H1 (cell line): ENCODE results near the gene COTL1. TPM values are rescaled to one million over a fixed set of nuclear protein-coding genes. Genes with fewer than 3 reads are reported as not detected.

Experiments
- CTCF ChIA-PET: fragments of 300-600 bp; sonication (Branson Sonifier 250); formaldehyde crosslinking; loops from one replicate; lab custom pipeline; 2021; ENCODE audit not compliant: partially characterized antibody; lab: Charles Lee
- POLR2A ChIA-PET: fragments of 300-600 bp; sonication (Branson Sonifier 250); formaldehyde crosslinking; loops from one replicate; lab custom pipeline; 2021; ENCODE audit warnings: inconsistent platforms; ENCODE audit not compliant: partially characterized antibody; lab: Charles Lee
- DNase-seq, 2 experiments: peaks; one replicate each; pipeline versions ENCODE4 v3.0.0 to v3.0.0-alpha.2; 2010 to 2022; ENCODE audit warnings: low spot score in 2 of 2, low read depth in 1 of 2, mixed read lengths in 1 of 2
- FAIRE-seq: peaks from 2 replicates; lab custom pipeline; 2011; peaks lifted over from hg19 to GRCh38; lab: Jason Lieb, UNC
- H2AFZ ChIP-seq: 2 replicates; pipeline ENCODE4 v1.8.1; 2012; ENCODE audit warnings: low read length, inconsistent platforms
- H2AK5ac ChIP-seq: 2 replicates; pipeline ENCODE4 v1.6.1; 2013; ENCODE audit warnings: low read depth, low read length
- H2BK120ac ChIP-seq: replicated peaks from 2 replicates; pipeline ENCODE3; 2013; ENCODE audit warnings: low read depth, low read length, inconsistent platforms
- H2BK12ac ChIP-seq: 2 replicates; pipeline ENCODE4 v1.6.1; 2013; ENCODE audit warnings: low read depth, low read length
- H2BK15ac ChIP-seq: 2 replicates; pipeline ENCODE4 v1.6.1; 2013; ENCODE audit warnings: low read length
- H2BK20ac ChIP-seq: 2 replicates; pipeline ENCODE4 v1.6.1; 2013; ENCODE audit warnings: low read length
- H2BK5ac ChIP-seq: 2 replicates; pipeline ENCODE4 v1.6.1; 2013; ENCODE audit warnings: low read depth, low read length
- H3K14ac ChIP-seq: 2 replicates; pipeline ENCODE4 v1.6.1; 2013; ENCODE audit warnings: inconsistent platforms; ENCODE audit not compliant: insufficient read length
- H3K18ac ChIP-seq: 2 replicates; pipeline ENCODE4 v1.6.1; 2013; ENCODE audit warnings: low read length; ENCODE audit errors: extremely low read depth
- H3K23ac ChIP-seq: 2 replicates; pipeline ENCODE4 v1.6.1; 2013; ENCODE audit warnings: inconsistent platforms; ENCODE audit not compliant: insufficient read length
- H3K23me2 ChIP-seq: 2 replicates; pipeline ENCODE4 v1.6.1; 2013; ENCODE audit warnings: low read depth, low read length
- H3K27ac ChIP-seq: 2 replicates; pipeline ENCODE4 v1.6.1; 2011; ENCODE audit warnings: low read depth, low read length, inconsistent platforms
- H3K27me3 ChIP-seq, 4 experiments: replicated peaks in 1 of 4; 1 replicate in 1 of 4; 2 replicates in 3 of 4; pipeline versions ENCODE4 v1.6.1 to v1.8.1; 2011 to 2013; ENCODE audit warnings: low read length in 3 of 4, mild to moderate bottlenecking in 3 of 4, inconsistent platforms in 2 of 4, mixed read lengths in 2 of 4, moderate library complexity in 1 of 4; ENCODE audit not compliant: control insufficient read depth in 3 of 4, insufficient read depth in 3 of 4; ENCODE audit errors: extremely low read depth in 1 of 4
- H3K36me3 ChIP-seq, 4 experiments: 2 replicates each; pipeline versions ENCODE4 v1.6.1 to v1.8.1; 2011 to 2013; ENCODE audit warnings: mild to moderate bottlenecking in 4 of 4, low read length in 3 of 4, moderate library complexity in 2 of 4, control low read depth in 1 of 4, inconsistent platforms in 1 of 4; ENCODE audit not compliant: insufficient read depth in 4 of 4, control insufficient read depth in 2 of 4
- H3K4ac ChIP-seq: replicated peaks from 2 replicates; pipeline ENCODE3; 2013; ENCODE audit warnings: low read length, low read depth, mixed read lengths, inconsistent platforms; ENCODE audit not compliant: insufficient read length
- H3K4me1 ChIP-seq, 4 experiments: replicated peaks in 1 of 4; 1 replicate in 1 of 4; 2 replicates in 3 of 4; pipeline versions ENCODE4 v1.6.1 to v1.8.1; 2011 to 2013; ENCODE audit warnings: low read length in 3 of 4, inconsistent platforms in 2 of 4, mixed read lengths in 1 of 4; ENCODE audit not compliant: insufficient read depth in 4 of 4, control insufficient read depth in 3 of 4
- H3K4me2 ChIP-seq, 2 experiments: 2 replicates each; pipeline versions ENCODE4 v1.6.1 to v1.8.1; 2011 to 2013; ENCODE audit warnings: low read depth in 2 of 2, low read length in 2 of 2, control low read depth in 1 of 2, inconsistent platforms in 1 of 2, mild to moderate bottlenecking in 1 of 2; ENCODE audit not compliant: insufficient read depth in 1 of 2
- H3K4me3 ChIP-seq, 4 experiments: fragments of 200-600, 300-600 bp in 1 of 4; sonication (generic), shearing (Covaris generic), sonication (Bioruptor Twin) in 1 of 4; 2 replicates each; pipeline versions ENCODE4 v1.5.1 to v1.8.1; 2011 to 2016; ENCODE audit warnings: low read length in 4 of 4, low read depth in 3 of 4, control low read depth in 2 of 4, inconsistent platforms in 2 of 4, mild to moderate bottlenecking in 2 of 4, mixed read lengths in 1 of 4, moderate library complexity in 1 of 4; ENCODE audit not compliant: insufficient read depth in 2 of 4; ENCODE audit errors: extremely low read depth in 1 of 4
- H3K56ac ChIP-seq: replicated peaks from 2 replicates; pipeline ENCODE3; 2013; ENCODE audit warnings: low read depth, mild to moderate bottlenecking, mixed read lengths, low read length, inconsistent platforms; ENCODE audit not compliant: insufficient read length
- H3K79me1 ChIP-seq: 2 replicates; pipeline ENCODE4 v1.6.1; 2013; ENCODE audit warnings: low read depth, low read length, control low read depth
- H3K79me2 ChIP-seq, 2 experiments: 2 replicates each; pipeline versions ENCODE4 v1.6.1 to v1.8.1; 2012 to 2013; ENCODE audit warnings: low read length in 2 of 2, mild to moderate bottlenecking in 2 of 2, inconsistent platforms in 1 of 2; ENCODE audit not compliant: insufficient read depth in 2 of 2, control insufficient read depth in 1 of 2
- H3K9ac ChIP-seq, 4 experiments: replicated peaks in 1 of 4; 1 replicate in 1 of 4; 2 replicates in 3 of 4; pipeline versions ENCODE4 v1.6.1 to v1.8.1; 2011 to 2013; ENCODE audit warnings: low read depth in 3 of 4, low read length in 3 of 4, control low read depth in 2 of 4, mild to moderate bottlenecking in 2 of 4, moderate library complexity in 2 of 4, inconsistent platforms in 1 of 4; ENCODE audit errors: extremely low read depth in 1 of 4
- H3K9me3 ChIP-seq, 2 experiments: 2 replicates each; pipeline versions ENCODE4 v1.6.1 to v1.8.1; 2012 to 2013; ENCODE audit warnings: mild to moderate bottlenecking in 2 of 2, moderate library complexity in 2 of 2, control low read depth in 1 of 2, inconsistent platforms in 1 of 2, low read depth in 1 of 2, low read length in 1 of 2, mixed read lengths in 1 of 2; ENCODE audit not compliant: insufficient read depth in 2 of 2
- H4K20me1 ChIP-seq, 2 experiments: replicated peaks in 1 of 2; 2 replicates each; pipeline versions ENCODE3 to v1.8.1; 2011 to 2013; ENCODE audit warnings: inconsistent platforms in 2 of 2, low read length in 2 of 2, mild to moderate bottlenecking in 1 of 2; ENCODE audit not compliant: insufficient read depth in 2 of 2, control insufficient read depth in 1 of 2
- H4K5ac ChIP-seq: 2 replicates; pipeline ENCODE4 v1.6.1; 2013; ENCODE audit warnings: low read length, low read depth, mixed read lengths, inconsistent platforms; ENCODE audit not compliant: insufficient read length
- H4K8ac ChIP-seq: 2 replicates; pipeline ENCODE4 v1.8.0; 2013; ENCODE audit warnings: mild to moderate bottlenecking, moderate library complexity, low read length, inconsistent platforms; ENCODE audit not compliant: insufficient read depth; ENCODE audit errors: extremely low read depth
- H4K91ac ChIP-seq: replicated peaks from 2 replicates; pipeline ENCODE3; 2013; ENCODE audit warnings: low read length, mixed read lengths, inconsistent platforms; ENCODE audit not compliant: insufficient read length
- ATF2 ChIP-seq: IDR thresholded peaks from 2 replicates; pipeline ENCODE4 v1.6.1; 2012; ENCODE audit warnings: low read length, inconsistent platforms
- EGR1 ChIP-seq: IDR thresholded peaks from 2 replicates; pipeline ENCODE4 v1.6.1; 2011; ENCODE audit warnings: low read depth, low read length, borderline replicate concordance
- NRF1 ChIP-seq: IDR thresholded peaks from 2 replicates; pipeline ENCODE4 v1.6.1; 2011; ENCODE audit warnings: mild to moderate bottlenecking, low read depth, low read length, improper control_type of control experiment
- POLR2A ChIP-seq, 2 experiments: IDR thresholded peaks; 1 replicate in 1 of 2; 2 replicates in 1 of 2; pipeline ENCODE4 v1.6.1; 2011; ENCODE audit warnings: low read depth in 2 of 2, low read length in 2 of 2, mild to moderate bottlenecking in 2 of 2; ENCODE audit errors: control extremely low read depth in 1 of 2
- RXRA ChIP-seq: IDR thresholded peaks from 2 replicates; pipeline ENCODE4 v1.6.1; 2011; ENCODE audit warnings: low read depth, mild to moderate bottlenecking, low read length, moderate library complexity; ENCODE audit not compliant: insufficient read depth
- SIRT6 ChIP-seq: IDR thresholded peaks from one replicate; pipeline ENCODE4 v1.7.1; 2012; ENCODE audit warnings: low read length, inconsistent platforms
- WGBS, 2 experiments: shearing (Covaris generic) in 1 of 2; methylation state at CpG; one replicate each; pipeline versions ENCODE4 v1.1.6 to v1.1.7; 2013 to 2015; ENCODE audit warnings: low lambda C conversion rate in 2 of 2, mixed read lengths in 2 of 2, inconsistent platforms in 1 of 2, low coverage in 1 of 2, missing lambda C conversion rate in 1 of 2; ENCODE audit not compliant: insufficient replicate concordance in 2 of 2, insufficient coverage in 1 of 2, insufficient read length in 1 of 2; ENCODE audit errors: extremely low coverage in 1 of 2, missing lambda C conversion rate in 1 of 2; 5-methylcytosine and 5-hydroxymethylcytosine counted together
- long read RNA-seq, 2 experiments: library from RNA in 1 of 2; library from capped mRNA in 1 of 2; stranded (forward); transcript quantifications; one replicate each; pipeline ENCODE4 v2.0.0, GENCODE V29; 2021; ENCODE audit warnings: inconsistent platforms in 1 of 2
- polyA minus RNA-seq, 3 experiments: library from RNA; depleted of rRNA, polyadenylated mRNA; stranded (reverse); fragments of >200 nt; gene quantifications; 1 replicate in 2 of 3; 2 replicates in 1 of 3; pipeline ENCODE4 v1.2.3, GENCODE V29; 2011
- polyA plus RNA-seq, 7 experiments: library from polyadenylated mRNA; depleted of rRNA in 3 of 7; stranded (reverse) in 5 of 7; unstranded in 2 of 7; fragments of >200 nt in 5 of 7; fragments of 200-250 nt in 2 of 7; gene quantifications; 1 replicate in 5 of 7; 2 replicates in 1 of 7; 4 replicates in 1 of 7; pipeline versions ENCODE4 v1.2.1 to v1.2.3, GENCODE V29; 2011 to 2013; ENCODE audit warnings: missing spikeins in 2 of 7, mixed read lengths in 2 of 7
- total RNA-seq: library from RNA; stranded (reverse); fragmentation: NEBNext Ultra II Directional; extraction: Animal tissue kit (Norgen Biotek cat#: 25700); gene quantifications from 2 replicates; pipeline ENCODE4 v1.2.1, GENCODE V29; 2021

COTL1 gene
- total RNA-seq = 183 TPM in 2 replicates
- polyA plus RNA-seq (2011; rRNA removed) = 59.2 and 89.0 TPM in 2 replicates
- 69.0 TPM for polyA plus RNA-seq (2011; cell fraction: cytosol; rRNA removed)
- polyA plus RNA-seq (2011; cell fraction: nucleus; rRNA removed) = 66.9 TPM
- 130 to 155 TPM (median 146 TPM) in 4 replicates for polyA plus RNA-seq (2012, experiment 1 of 2)
- polyA plus RNA-seq (2012, experiment 2 of 2) = 218 TPM
- 116 TPM for polyA plus RNA-seq (2013, experiment 1 of 2)
- 122 TPM for polyA plus RNA-seq (2013, experiment 2 of 2)
- polyA minus RNA-seq (2011; rRNA and poly(A)+ RNA removed) = 20.0 and 39.8 TPM in 2 replicates
- polyA minus RNA-seq (2011; cell fraction: cytosol; rRNA and poly(A)+ RNA removed) = 41.8 TPM
- 27.7 TPM for polyA minus RNA-seq (2011; cell fraction: nucleus; rRNA and poly(A)+ RNA removed)
- long read RNA-seq, experiment 1, transcript COTL1-202 (2 exons, 781 nt) = minor isoform, 9 of 111 reads
- long read RNA-seq, experiment 1, transcript COTL1-201 (4 exons, 1,843 nt) = major isoform, 26 of 111 reads
- long read RNA-seq, experiment 1, partial matches to known transcripts = 4 of 111 reads
- long read RNA-seq, experiment 1, other reads (novel, unspliced or antisense) = 72 of 111 reads
- long read RNA-seq, experiment 2, partial matches to known transcripts = 1 of 9 reads
- long read RNA-seq, experiment 2, other reads (novel, unspliced or antisense) = 8 of 9 reads

- Histone ChIP-seq H3K23me2 (peaks cover 8% of the 10 kb centered on the region; the same call in 1 of the 2 replicates), H2BK15ac (no peak within 1 kb of the TSS), H4K20me1 (peaks cover 4 to 11% of the 10 kb centered on the region in 2 experiments), H2BK12ac (peak within 1 kb of the TSS; percentile 60), H3K9ac (peak within 1 kb of the TSS; percentile 19 to 91 (median 59); a peak in 6 of 7 replicates), H3K27ac (peak within 1 kb of the TSS; percentile 56; the same call in 1 of the 2 replicates), H2BK5ac (peak within 1 kb of the TSS; percentile 79; the same call in 1 of the 2 replicates), H3K56ac (no peak within 1 kb of the TSS), H3K4me1 (peaks cover 6 to 21% (median 13%) of the 10 kb centered on the region in 4 experiments), H3K36me3 (peaks cover 0 to 7% (median 2%) of the 10 kb centered on the region in 4 experiments; a peak in 3 of 8 replicates), H3K27me3 (peaks cover 0 to 5% (median 3%) of the 10 kb centered on the region in 4 experiments; a peak in 2 of 7 replicates), H2BK120ac (no peak within 1 kb of the TSS), H3K4me3 (peak within 1 kb of the TSS; percentile 73 to 88 (median 78)), H3K4ac (no peak within 1 kb of the TSS), H3K9me3 (no peaks in the 10 kb centered on the region), H3K4me2 (peak within 1 kb of the TSS; percentile 87 to 89), H3K18ac (peak within 1 kb of the TSS; percentile 86), H4K91ac (no peak within 1 kb of the TSS), H3K79me2 (peaks cover 0 to 32% of the 10 kb centered on the region in 2 experiments; a peak in 2 of 4 replicates), H3K14ac (no peak within 1 kb of the TSS), H4K8ac (peak within 1 kb of the TSS; percentile 92), H3K23ac (no peak within 1 kb of the TSS), H2AFZ (peak within 1 kb of the TSS; percentile 54; the same call in 1 of the 2 replicates), H2BK20ac (peak within 1 kb of the TSS; percentile 75; the same call in 1 of the 2 replicates), H3K79me1 (0 out of 2 replicates have a peak, but pooled peaks cover 7% of the 10 kb centered on the region), H2AK5ac (no peak within 1 kb of the TSS), H4K5ac (peak within 1 kb of the TSS; percentile 18)
- ChIA-PET CTCF (interaction anchor here (0.7 to 1.8 kb wide), 6 partner anchors 11 to 559 kb away, joined by 3 to 4 read pairs (median 3); no protein-coding TSS in a partner anchor), POLR2A (interaction anchor here (1.0 to 2.1 kb wide), 9 partner anchors 7 to 112 kb away, joined by 3 to 10 read pairs (median 4); partner anchors contain the start of gene KLHL36)
- 0% methylated on average over 11 of the region's 76 CpGs; no CpG with 5 or more reads in 1 of the 2 experiments for WGBS, 2 experiments
- DNase-seq (peak; percentile 79 to 90), FAIRE-seq (no peak)
- TF ChIP-seq EGR1 (peak; percentile 92), SIRT6 (no peak), POLR2A (IDR thresholded peaks at IDR 0.05; ENCODE audit: control extremely low read depth in 1 of 2, low read depth in 2 of 2, low read length in 2 of 2) (no peak; a peak in 1 of 3 replicates), ATF2 (no peak), RXRA (no peak), NRF1 (no peak)
These were observed at the start of gene COTL1 for GRCh38 chr16:84617791-84618580. Gene COTL1, minus strand, starts transcription at chr16:84618078. Its CDS starts 164 bp downstream, at chr16:84617914.
